ENCODE measurements around the gene AFF3. TPM values are rescaled to one million over a fixed set of nuclear protein-coding genes. Genes with fewer than 3 reads are reported as not detected.

AFF3 gene
- total and polyA plus RNA-seq, 2 experiments from 2014 or later = 7.3 to 7.8 TPM

DNA sequence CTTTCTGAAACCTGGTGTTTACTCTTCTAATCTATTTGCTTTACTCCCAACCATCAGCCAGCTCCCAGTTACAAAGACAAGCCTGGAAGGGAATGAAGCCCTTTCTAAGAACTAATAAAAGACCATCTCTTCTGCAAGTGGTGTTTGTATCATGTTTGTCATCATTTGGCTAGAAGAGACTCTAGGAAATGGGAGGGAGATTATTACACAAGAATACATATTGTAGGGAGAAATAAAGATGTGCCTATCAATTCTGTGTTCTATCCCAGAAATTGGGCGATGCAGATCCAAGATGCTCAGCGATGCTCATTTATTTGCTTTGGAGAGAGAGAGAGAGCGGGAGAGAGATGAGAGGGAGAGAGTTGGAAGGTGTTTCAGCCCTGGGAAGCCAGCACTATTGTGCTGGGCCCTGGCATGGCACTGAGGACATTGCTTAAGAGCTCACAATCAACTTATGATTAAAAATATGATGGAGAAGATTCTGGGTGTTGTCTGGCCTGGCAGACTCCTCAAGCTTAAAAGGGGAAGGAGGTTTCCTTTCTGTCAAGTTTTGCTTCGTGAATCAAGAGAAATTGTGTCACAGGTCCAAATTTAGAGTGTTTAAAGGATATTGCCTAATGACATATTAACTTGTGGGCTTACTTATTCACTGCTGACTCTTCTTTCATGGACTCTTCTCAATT is 41.8 kb upstream of the AFF3 start:
- no peak for DNase-seq (ENCODE audit: low spot score)
- no peak for TF ChIP-seq CTCF (IDR thresholded peaks at IDR 0.05; ENCODE audit: poor library complexity)
- TF ChIP-seq EZH2 (IDR thresholded peaks at IDR 0.05; ENCODE audit: borderline replicate concordance) = no peak
- TF ChIP-seq EZH2phosphoT487 (IDR thresholded peaks at IDR 0.05; ENCODE audit: low read depth, severe bottlenecking, unreplicated experiment) = no peak
- WGBS (ENCODE audit: low lambda C conversion rate, missing lambda C conversion rate) = 90% methylated on average over 4 of the region's 4 CpGs

GRCh38 chr2:100182494-100183361 is 40.3 kb upstream of the AFF3 start:
- no peak for DNase-seq (ENCODE audit: low spot score)
- Histone ChIP-seq H3K4me3 (no peak overlapping the region), H3K9me3 (ENCODE audit: low read depth) (no peaks in the 10 kb centered on the region), H3K9me2 (replicated peaks; ENCODE audit: insufficient read depth) (no peaks in the 10 kb centered on the region), H3K79me2 (no peaks in the 10 kb centered on the region), H2AFZ (no peak overlapping the region), H3K4me1 (ENCODE audit: insufficient read depth) (peaks cover 5% of the 10 kb centered on the region), H3K27me3 (no peaks in the 10 kb centered on the region), H3K36me3 (replicated peaks; ENCODE audit: insufficient read depth, low read depth) (no peaks in the 10 kb centered on the region), H4K20me1 (ENCODE audit: insufficient read depth, poor library complexity, severe bottlenecking) (no peaks in the 10 kb centered on the region), H3K4me2 (no peak overlapping the region), H3K27ac (no peak overlapping the region)
- 55% methylated on average over 21 of the region's 21 CpGs for WGBS (ENCODE audit: low lambda C conversion rate, missing lambda C conversion rate)
- TF ChIP-seq EZH2phosphoT487 (IDR thresholded peaks at IDR 0.05; ENCODE audit: low read depth, severe bottlenecking, unreplicated experiment) (no peak), CTCF (IDR thresholded peaks at IDR 0.05; ENCODE audit: poor library complexity) (no peak), EZH2 (IDR thresholded peaks at IDR 0.05; ENCODE audit: borderline replicate concordance) (no peak)

More for the DNA sequence above, 41.8 kb upstream of the AFF3 start:
- H3K27me3 ChIP-seq = no peaks in the 10 kb centered on the region
- H4K20me1 ChIP-seq (ENCODE audit: insufficient read depth, poor library complexity, severe bottlenecking) = no peaks in the 10 kb centered on the region
- no peaks in the 10 kb centered on the region for H3K79me2 ChIP-seq
- no peak overlapping the region for H3K27ac ChIP-seq
- H3K4me3 ChIP-seq = no peak overlapping the region
- H3K4me2 ChIP-seq = no peak overlapping the region
- no peaks in the 10 kb centered on the region for H3K36me3 ChIP-seq (replicated peaks; ENCODE audit: insufficient read depth, low read depth)
- no peak overlapping the region for H2AFZ ChIP-seq
- peaks cover 9% of the 10 kb centered on the region for H3K4me1 ChIP-seq (ENCODE audit: insufficient read depth)
- no peaks in the 10 kb centered on the region for H3K9me3 ChIP-seq (ENCODE audit: low read depth)
- H3K9me2 ChIP-seq (replicated peaks; ENCODE audit: insufficient read depth) = no peaks in the 10 kb centered on the region

- Histone ChIP-seq H4K20me1 (ENCODE audit: insufficient read depth, poor library complexity, severe bottlenecking) (no peaks in the 10 kb centered on the region), H3K4me3 (no peak overlapping the region), H3K4me1 (ENCODE audit: insufficient read depth) (peaks cover 5% of the 10 kb centered on the region), H3K36me3 (replicated peaks; ENCODE audit: insufficient read depth, low read depth) (no peaks in the 10 kb centered on the region), H3K9me2 (replicated peaks; ENCODE audit: insufficient read depth) (no peaks in the 10 kb centered on the region), H3K79me2 (no peaks in the 10 kb centered on the region), H3K4me2 (no peak overlapping the region), H3K27me3 (no peaks in the 10 kb centered on the region), H3K9me3 (ENCODE audit: low read depth) (no peaks in the 10 kb centered on the region), H3K27ac (no peak overlapping the region), H2AFZ (no peak overlapping the region)
- WGBS (ENCODE audit: low lambda C conversion rate, missing lambda C conversion rate) = 90% methylated on average over 5 of the region's 5 CpGs
- TF ChIP-seq EZH2 (IDR thresholded peaks at IDR 0.05; ENCODE audit: borderline replicate concordance) (no peak), EZH2phosphoT487 (IDR thresholded peaks at IDR 0.05; ENCODE audit: low read depth, severe bottlenecking, unreplicated experiment) (no peak), CTCF (IDR thresholded peaks at IDR 0.05; ENCODE audit: poor library complexity) (no peak)
- no peak for DNase-seq (ENCODE audit: low spot score)
Observed at GRCh38 chr2:100180503-100180902, 38.1 kb upstream of the AFF3 start.

Data from hepatocyte (in vitro differentiated cells).